Ectodermal cell (in vitro differentiated cells): ENCODE data around the gene CTU1.

Source experiments
- H3K27ac ChIP-seq: 2 replicates; pipeline ENCODE4 v1.7.0; 2013; ENCODE audit warnings: mild to moderate bottlenecking, low read depth, low read length; ENCODE audit not compliant: insufficient read depth, poor library complexity, severe bottlenecking
- H3K27me3 ChIP-seq: 2 replicates; pipeline ENCODE4 v1.7.0; 2013; ENCODE audit warnings: mild to moderate bottlenecking, low read length; ENCODE audit not compliant: insufficient read depth, control insufficient read depth, poor library complexity, severe bottlenecking
- H3K36me3 ChIP-seq: one replicate; pipeline ENCODE4 v1.7.0; 2013; ENCODE audit warnings: low read length; ENCODE audit not compliant: control insufficient read depth, insufficient read depth
- H3K4me1 ChIP-seq: one replicate; pipeline ENCODE4 v1.7.0; 2013; ENCODE audit warnings: low read length; ENCODE audit not compliant: control insufficient read depth, insufficient read depth
- H3K4me3 ChIP-seq: 2 replicates; pipeline ENCODE4 v1.7.0; 2013; ENCODE audit warnings: low read depth, low read length, control low read depth; ENCODE audit not compliant: insufficient read depth
- H3K9me3 ChIP-seq: 2 replicates; pipeline ENCODE4 v1.7.0; 2013; ENCODE audit warnings: mild to moderate bottlenecking, low read length, moderate library complexity; ENCODE audit not compliant: control insufficient read depth
- WGBS, 2 experiments: methylation state at CpG; one replicate each; pipeline ENCODE4 v1.1.7; 2013; ENCODE audit warnings: missing lambda C conversion rate in 2 of 2; 5-methylcytosine and 5-hydroxymethylcytosine counted together

CTU1 gene

DNA sequence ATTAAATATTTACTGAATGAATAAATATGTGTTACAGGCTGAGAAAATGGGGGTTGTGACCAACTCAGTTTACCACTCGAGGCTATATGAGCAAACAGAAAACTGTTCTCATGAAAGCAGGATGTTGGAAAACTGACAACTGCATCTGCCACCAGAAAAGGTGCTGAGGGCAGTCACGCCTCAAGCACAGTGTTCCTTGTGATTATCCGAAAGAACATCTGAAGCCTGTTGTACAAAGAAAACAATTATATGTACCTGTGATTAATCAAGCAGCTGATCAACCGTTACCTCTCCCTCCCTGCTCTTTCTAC is 37.2 kb downstream of the CTU1 start:
- H3K36me3 ChIP-seq, result no peaks in the 10 kb centered on the region
- 90 to 92% methylated on average over 4 of the region's 4 CpGs for WGBS, 2 experiments
- H3K27me3 ChIP-seq, result peaks cover 4% of the 10 kb centered on the region
- H3K27ac ChIP-seq, result no peak overlapping the region
- no peak overlapping the region for H3K4me3 ChIP-seq
- no peaks in the 10 kb centered on the region for H3K4me1 ChIP-seq
- no peaks in the 10 kb centered on the region for H3K9me3 ChIP-seq

GRCh38 chr19:51070334-51071094 is 37.7 kb downstream of the CTU1 start:
- no peak overlapping the region for H3K27ac ChIP-seq
- peaks cover 9% of the 10 kb centered on the region for H3K27me3 ChIP-seq
- WGBS, 2 experiments, result 90 to 91% methylated on average over 5 of the region's 5 CpGs
- H3K36me3 ChIP-seq, result no peaks in the 10 kb centered on the region
- no peaks in the 10 kb centered on the region for H3K9me3 ChIP-seq
- no peak overlapping the region for H3K4me3 ChIP-seq
- H3K4me1 ChIP-seq, result no peaks in the 10 kb centered on the region

DNA sequence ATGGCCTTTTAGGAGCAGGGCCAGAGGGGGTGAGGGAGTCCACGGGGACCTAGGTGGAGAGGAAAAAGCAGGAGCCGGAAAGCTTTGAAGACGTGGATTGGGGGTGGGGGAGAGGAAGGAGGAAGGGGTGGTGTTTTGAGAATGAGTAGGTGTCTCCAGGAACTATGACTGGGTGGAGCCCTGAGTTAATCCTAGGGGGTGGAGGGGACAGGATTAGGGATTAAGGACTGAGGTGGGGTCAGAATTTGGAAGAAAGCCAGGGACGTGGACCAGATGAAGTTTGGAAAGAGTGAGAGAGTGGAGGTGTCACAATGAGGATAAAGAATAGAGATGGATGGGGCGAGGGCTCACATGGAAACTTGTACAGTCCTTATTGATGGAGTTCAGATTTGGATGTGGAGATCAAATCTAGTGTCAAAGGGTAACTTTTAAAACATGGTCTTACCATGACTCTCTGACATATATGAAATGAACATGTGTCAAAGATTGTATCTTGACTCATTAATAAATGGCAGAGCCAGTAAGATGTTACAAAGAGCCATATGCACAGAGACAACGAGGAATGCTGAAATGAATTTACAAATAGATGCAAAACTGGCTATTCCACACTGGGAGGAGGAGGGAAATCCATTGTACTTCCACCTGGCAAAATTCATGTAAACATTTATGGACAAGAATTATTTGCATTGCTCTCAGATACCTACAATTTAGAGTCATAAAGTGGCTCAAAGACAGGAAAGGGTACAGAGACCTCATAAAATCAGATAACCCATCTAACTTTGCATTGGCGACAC is 41.6 kb downstream of the CTU1 start:
- H3K36me3 ChIP-seq, result no peaks in the 10 kb centered on the region
- H3K9me3 ChIP-seq, result no peaks in the 10 kb centered on the region
- no peaks in the 10 kb centered on the region for H3K4me1 ChIP-seq
- no peak overlapping the region for H3K4me3 ChIP-seq
- WGBS, 2 experiments, result 87% methylated on average over 7 of the region's 7 CpGs
- no peak overlapping the region for H3K27ac ChIP-seq
- H3K27me3 ChIP-seq, result peaks cover 25% of the 10 kb centered on the region

- H3K27ac ChIP-seq, result no peak overlapping the region
- peaks cover 25% of the 10 kb centered on the region for H3K27me3 ChIP-seq
- 13% methylated on average over 25 of the region's 25 CpGs for WGBS, 2 experiments
- no peak overlapping the region for H3K4me3 ChIP-seq
- no peaks in the 10 kb centered on the region for H3K4me1 ChIP-seq
- no peaks in the 10 kb centered on the region for H3K9me3 ChIP-seq
- no peaks in the 10 kb centered on the region for H3K36me3 ChIP-seq
These were observed 42.8 kb downstream of the CTU1 start for GRCh38 chr19:51065221-51065960.

DNA sequence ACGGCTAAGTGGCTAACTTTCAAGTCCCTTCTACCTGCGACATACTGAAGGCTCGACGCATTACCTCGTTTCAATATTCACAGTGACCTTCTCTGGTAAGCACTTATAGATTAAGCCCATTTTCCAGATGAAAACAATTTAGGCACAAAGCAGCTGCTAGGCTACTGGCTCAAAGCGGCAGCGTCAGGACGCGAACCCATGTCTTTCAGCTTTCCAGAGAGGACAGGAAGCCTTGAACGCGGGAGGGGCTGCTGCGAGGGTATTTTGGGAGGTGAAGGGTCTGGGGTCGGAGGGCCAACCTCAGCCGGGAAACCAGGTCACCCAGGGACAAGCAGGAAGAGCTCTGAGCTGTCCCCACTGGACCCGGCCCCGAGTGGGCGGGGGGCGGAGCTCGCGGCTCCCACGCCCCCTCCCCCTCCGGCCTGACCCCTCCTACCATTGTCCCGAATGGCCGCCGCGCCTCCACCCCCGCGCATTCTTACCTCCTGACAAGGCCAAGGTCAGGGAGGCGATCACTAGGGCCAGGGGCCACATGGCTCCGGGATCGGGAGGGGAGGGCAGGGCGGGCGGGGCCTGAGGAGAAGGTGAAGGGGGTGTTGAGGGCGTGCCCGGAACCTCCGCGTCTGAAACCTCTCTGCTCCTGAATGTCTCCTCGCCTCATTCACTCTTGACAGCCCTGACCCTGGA is 43.5 kb downstream of the CTU1 start, which contains the start of gene KLK13:
Gene KLK13 (minus strand): TSS at position 559 of the 687 bp plus-strand sequence. CDS start 25 bp downstream, at position 534.
- WGBS, 2 experiments, result 16 to 18% methylated on average over 37 to 38 of the region's 38 CpGs
- no peak within 1 kb of the TSS for H3K4me3 ChIP-seq
- H3K36me3 ChIP-seq, result no peaks in the 10 kb centered on the region

DNA sequence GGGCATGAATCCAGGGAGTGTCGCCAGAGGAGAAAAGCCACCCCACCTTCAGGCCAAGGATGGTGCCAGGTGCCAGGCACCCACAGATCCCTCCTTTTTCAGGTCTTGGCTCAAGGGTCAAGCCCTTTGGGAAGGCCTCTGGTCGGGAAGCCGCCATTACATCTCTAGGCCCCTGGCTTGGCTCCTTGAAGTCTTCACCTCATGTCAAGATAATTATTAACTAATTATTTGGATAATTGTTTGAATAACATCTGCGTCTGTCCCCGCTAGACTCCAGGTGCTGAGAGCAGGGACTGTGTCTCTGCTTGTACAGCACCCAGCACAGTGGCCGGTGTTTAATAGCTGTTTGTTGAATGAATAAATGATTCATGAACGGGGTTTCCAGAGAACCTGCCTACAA is 44.5 kb downstream of the CTU1 start:
- H3K9me3 ChIP-seq, result no peaks in the 10 kb centered on the region
- 94 to 95% methylated on average over 7 of the region's 7 CpGs for WGBS, 2 experiments

More for the DNA sequence above, 43.5 kb downstream of the CTU1 start, which contains the start of gene KLK13:
- Histone ChIP-seq H3K4me1 (no peaks in the 10 kb centered on the region), H3K9me3 (no peaks in the 10 kb centered on the region), H3K27me3 (peaks cover 25% of the 10 kb centered on the region), H3K27ac (no peak within 1 kb of the TSS)

DNA sequence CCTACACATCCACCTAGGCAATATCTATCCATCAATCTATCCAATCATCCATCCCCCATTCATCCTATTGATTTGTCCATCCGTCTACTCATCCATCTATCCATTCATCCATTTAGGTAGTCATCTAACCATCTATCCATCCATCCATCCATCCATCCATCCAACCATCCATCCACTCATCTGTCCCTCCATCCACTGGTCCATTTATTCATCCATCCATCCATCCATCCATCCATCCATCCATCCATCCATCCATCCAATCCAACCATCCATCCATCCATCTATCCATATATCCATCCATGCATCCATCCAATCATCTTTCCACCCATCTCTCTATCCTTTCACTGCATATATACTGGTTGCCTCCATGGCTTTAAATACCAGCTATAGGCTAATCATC is 47.2 kb downstream of the CTU1 start:
- Histone ChIP-seq H3K36me3 (no peaks in the 10 kb centered on the region), H3K27me3 (peaks cover 21% of the 10 kb centered on the region), H3K4me3 (no peak overlapping the region), H3K27ac (no peak overlapping the region), H3K9me3 (no peaks in the 10 kb centered on the region), H3K4me1 (no peaks in the 10 kb centered on the region)
- WGBS, 2 experiments, result 0% methylated on average over 1 of the region's 1 CpG

More for the DNA sequence above, 44.5 kb downstream of the CTU1 start:
- H3K4me3 ChIP-seq, result no peak overlapping the region
- no peaks in the 10 kb centered on the region for H3K36me3 ChIP-seq
- no peaks in the 10 kb centered on the region for H3K4me1 ChIP-seq
- no peak overlapping the region for H3K27ac ChIP-seq
- H3K27me3 ChIP-seq, result peaks cover 25% of the 10 kb centered on the region

- 69 to 70% methylated on average over 4 of the region's 4 CpGs for WGBS, 2 experiments
- Histone ChIP-seq H3K36me3 (no peaks in the 10 kb centered on the region), H3K9me3 (no peaks in the 10 kb centered on the region), H3K27me3 (peaks cover 14% of the 10 kb centered on the region), H3K27ac (no peak overlapping the region), H3K4me3 (no peak overlapping the region), H3K4me1 (no peaks in the 10 kb centered on the region)
These were observed 47.9 kb downstream of the CTU1 start for GRCh38 chr19:51060336-51060735.

- H3K9me3 ChIP-seq, result no peaks in the 10 kb centered on the region
- H3K4me3 ChIP-seq, result no peak overlapping the region
- peaks cover 9% of the 10 kb centered on the region for H3K27me3 ChIP-seq
- H3K27ac ChIP-seq, result no peak overlapping the region
- 84 to 94% methylated on average over 5 to 7 of the region's 7 CpGs for WGBS, 2 experiments
- no peaks in the 10 kb centered on the region for H3K36me3 ChIP-seq
- no peaks in the 10 kb centered on the region for H3K4me1 ChIP-seq
These were observed 48.5 kb downstream of the CTU1 start for GRCh38 chr19:51059715-51060114.
